KG1 (cell line): ENCODE measurements around the gene GAL3ST1.
A peak's percentile ranks its signal among the peaks of the same experiment; 100 is the strongest.
"Not testable (repeated sequence)": the region's sequence is repeated elsewhere in the genome, so short reads cannot be mapped to it uniquely, and the experiment has no call there.

Experiments used
- DNase-seq: peaks from one replicate; lab custom pipeline; 2025; lab: John Stamatoyannopoulos, UW

GAL3ST1 gene

DNA sequence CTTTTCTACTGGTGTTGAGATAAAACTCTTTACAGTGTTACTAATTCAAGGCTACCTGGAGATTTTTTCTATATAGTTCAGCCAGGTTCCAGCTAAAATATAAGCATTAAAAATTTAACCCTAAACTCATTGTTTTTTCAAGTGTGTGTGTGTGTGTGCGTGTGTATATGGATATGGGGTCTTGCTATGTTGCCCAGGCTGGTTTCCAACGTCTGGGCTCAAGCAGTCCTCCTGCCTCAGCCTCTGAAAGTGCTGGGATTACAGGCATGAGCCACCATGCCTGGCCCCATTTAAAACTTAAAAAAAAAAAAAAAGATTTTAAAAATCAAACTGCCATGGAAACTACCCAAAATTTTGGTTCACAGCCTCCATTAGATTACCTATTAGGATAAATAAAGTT lies 21.7 kb upstream of the GAL3ST1 start:
- no peak for DNase-seq

DNA sequence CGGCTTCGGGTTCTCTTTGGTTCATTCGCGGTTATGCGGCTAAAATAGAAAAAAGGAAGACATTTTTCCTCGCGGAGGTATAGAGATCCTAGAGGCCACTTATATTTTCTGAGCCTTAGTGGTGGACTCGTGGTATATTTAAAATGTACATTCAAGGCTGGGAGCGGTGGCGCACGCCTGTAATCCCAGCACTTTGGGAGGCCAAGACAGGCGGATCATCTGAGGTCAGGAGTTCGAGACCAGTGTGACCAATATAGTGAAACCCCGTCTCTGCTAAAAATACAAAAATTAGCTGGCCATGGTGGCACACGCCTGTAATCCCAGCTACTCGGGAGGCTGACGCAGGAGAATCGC lies 17.9 kb upstream of the GAL3ST1 start:
- DNase-seq: not testable (repeated sequence)

DNA sequence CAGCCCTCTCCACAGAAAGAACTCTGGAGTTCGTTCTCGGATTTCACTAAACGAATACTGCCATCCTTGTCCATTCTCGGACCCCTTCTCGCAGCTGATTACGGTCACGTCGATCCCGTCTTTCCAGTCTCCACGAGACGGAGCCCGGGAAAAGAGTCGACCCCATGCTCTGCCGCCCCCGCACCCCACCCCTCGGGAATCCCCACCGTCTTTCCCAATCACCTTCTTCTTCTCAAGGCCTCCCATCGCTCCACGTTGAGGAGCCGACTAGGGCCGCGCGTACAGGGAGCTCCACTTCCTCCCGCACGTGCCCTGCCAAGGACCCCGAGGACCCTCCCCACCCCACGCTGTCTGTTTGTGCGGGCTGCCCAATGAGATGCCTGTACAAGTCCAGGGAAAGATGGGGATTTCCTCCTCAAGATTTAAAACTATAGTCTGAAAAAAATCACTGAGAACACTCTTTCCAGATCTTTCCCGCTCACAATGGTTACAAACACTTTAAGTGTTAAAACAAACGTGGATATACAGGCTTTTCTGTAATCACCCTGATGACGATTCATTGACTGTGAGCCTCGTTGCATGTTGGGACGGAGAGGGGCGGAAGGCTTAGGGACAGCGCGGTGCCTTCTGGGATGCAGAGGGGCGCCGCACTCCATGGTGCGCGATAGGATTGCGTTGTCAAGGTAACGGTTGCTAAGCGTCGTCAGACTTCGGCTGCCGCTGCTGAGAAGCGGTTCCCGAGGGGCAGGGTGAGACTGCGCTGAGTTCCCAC lies 17.3 kb upstream of the GAL3ST1 start, which contains the start of gene PES1:
Gene PES1 (minus strand): TSS at position 323 of the 772 bp plus-strand sequence. CDS start 77 bp downstream, at position 246.
- DNase-seq: peak; percentile 96

DNA sequence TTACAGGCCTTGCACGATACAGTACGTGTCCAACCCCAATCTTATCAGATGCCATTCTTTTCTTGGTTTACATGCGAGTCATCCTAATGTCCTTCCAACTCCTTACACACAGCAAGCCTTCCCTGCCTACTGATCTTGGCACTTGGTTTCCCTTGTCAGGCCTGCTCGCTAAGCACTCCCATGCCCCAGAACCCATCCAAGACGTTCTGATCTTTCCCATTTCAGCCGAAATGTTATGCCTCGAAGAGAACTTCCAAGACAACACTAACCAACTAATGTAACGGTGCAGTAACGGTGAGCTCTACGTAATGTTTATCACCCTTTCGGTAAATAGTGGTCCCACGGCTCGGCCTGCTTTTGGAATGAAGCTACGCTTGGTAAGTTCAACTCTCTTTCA lies 16.7 kb upstream of the GAL3ST1 start:
- DNase-seq: no peak

DNA sequence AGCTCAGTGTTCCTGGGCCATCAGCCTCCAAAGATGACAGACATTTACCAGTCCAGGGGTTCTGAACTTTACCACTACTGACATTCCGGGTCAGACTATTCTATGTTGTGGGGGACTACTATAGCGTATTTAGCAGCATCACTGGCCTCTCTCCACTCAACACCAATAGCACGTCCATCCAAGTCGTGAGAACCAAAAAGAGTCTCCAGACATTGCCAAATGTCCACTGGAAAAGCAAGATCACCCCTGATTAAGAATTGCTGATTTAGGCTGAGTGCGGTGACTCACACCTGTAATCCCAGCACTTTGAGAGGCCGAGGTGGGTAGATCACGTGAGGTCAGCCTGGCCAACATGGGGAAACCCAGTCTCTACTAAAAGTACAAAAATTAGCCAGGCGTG lies 11.9 kb upstream of the GAL3ST1 start:
- no peak for DNase-seq

DNA sequence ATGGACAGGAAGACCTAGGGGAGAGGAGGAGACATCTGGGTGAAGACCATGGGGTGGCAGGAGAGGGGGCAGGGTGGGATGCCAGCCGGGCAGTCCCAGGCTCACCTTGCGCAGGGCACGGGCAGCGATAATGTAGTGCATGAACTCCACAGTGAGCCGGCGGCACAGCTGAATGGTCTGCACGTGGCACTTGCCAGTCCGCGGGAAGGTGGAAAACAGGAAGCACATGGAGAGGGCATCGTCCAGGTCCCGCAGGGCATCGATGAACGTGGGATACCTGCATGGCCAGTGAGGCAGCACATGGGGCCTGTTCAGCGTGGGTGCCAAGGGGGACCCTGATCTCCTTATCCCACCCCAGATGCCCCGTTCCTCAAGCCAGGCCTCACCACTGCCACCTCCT lies 10.0 kb upstream of the GAL3ST1 start:
- DNase-seq: no peak

DNA sequence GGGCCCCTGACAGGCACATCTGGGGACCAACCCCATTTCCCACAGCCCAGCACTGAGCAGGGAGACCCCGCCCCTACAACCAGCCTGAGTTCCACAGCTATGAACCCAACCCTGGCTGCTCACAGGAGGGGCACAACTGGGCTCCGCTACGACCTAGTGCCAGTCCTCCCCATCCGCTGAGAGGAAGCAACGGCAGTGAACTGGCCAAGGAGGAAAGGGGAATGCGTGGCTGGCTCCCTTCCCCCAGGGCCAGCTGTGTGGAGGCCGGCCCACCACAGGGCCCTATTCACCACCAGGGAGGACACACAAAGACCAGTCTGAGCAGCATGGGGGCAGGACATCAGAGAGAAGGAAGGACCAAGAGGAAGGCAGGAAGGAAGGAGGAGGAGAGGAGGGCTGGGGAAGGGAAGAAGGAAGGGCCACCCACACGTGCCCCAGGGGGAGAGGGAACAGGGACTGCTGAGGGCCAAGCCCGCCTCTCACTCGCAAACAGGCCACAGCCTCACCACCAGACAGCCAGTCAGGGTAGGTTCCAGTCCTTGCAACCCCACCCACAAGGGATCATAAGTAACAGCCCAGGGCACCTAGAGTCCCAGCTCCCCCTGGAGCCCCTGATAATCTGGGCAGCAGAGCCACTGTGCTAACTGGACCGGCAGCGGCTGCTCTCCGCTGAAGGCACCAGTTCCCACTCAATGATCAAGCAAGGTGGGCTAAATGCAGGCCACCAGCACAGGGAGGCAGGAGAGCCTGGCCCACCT lies 8.5 kb upstream of the GAL3ST1 start:
- DNase-seq: no peak

DNA sequence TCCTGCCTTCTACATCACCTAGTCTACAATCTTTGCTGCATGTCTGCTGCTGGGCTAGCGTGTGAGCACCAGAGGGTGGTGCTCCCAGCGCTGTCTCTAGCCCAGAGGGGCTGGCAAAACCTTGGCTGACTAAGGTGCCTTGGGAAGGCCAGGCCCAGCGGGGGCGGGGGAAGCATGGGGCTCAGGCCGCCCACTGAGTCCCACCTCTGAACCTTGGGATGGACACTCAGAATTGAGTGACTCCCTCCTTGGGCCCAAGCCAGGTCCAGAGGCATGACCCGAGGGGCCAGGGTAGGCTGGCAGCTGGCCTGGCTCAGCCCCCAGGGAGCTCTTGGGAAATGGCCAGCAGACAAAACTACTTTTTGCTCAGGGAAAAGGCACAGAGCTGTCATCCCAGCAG lies 7.6 kb upstream of the GAL3ST1 start:
- no peak for DNase-seq

DNA sequence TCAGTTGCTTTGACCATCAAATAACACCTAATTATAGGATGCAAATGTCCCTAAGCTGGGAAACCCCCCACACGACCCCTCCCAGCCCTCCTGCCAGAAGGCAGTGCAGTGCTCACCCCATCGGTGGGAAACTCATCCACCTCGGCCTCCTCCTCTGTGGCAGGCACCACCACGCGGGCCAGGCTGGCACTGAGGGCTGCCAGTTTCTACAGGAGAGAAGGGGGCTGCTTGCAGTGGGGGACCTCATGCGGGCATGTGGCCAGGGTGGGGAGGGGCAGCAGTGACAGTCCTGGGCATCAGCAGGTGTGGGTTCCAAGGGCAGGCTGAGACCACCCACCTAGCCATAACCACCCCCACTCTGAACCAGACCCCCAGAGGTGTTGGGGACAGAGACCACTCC lies 6.4 kb upstream of the GAL3ST1 start:
- DNase-seq: no peak

DNA sequence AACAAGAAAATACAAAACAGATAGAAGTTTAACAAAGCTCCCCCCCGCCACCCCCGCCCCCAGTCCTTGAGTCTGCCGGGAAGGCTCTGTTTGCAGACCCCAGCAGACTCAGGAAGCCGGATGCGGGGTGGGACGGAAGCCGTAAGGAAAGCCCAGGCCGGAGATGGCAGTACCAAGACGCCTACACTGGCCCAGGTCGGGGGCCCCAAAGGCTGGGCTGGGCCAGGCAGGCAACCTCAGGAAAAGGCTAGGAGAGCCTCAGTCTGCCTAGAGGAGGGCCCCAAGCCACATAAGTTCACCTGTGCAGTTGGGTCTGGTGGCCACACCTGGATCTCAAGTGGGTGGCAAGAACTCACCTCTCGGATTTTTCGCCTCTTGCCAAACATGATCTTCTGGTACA lies 4.0 kb upstream of the GAL3ST1 start:
- no peak for DNase-seq

DNA sequence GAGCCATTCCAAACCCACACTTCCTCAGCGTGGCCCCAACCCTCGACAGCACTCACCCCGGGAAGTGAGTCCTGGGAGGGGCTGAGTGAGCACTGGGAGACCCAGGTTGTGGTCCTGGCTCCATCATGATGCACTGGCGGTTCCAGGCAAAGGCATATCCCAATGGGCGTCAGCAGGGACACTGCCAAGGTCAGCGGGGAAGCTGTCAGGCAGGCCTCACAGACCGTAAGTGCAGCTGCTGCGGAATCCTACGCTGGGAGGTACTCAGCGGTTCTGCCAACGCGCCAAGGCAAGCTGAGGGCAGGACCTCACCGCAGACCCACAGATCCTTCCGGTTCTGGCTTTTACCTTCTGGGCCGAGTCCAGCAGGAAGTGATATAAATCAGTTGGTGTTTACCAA lies 1.4 kb upstream of the GAL3ST1 start:
- no peak for DNase-seq

DNA sequence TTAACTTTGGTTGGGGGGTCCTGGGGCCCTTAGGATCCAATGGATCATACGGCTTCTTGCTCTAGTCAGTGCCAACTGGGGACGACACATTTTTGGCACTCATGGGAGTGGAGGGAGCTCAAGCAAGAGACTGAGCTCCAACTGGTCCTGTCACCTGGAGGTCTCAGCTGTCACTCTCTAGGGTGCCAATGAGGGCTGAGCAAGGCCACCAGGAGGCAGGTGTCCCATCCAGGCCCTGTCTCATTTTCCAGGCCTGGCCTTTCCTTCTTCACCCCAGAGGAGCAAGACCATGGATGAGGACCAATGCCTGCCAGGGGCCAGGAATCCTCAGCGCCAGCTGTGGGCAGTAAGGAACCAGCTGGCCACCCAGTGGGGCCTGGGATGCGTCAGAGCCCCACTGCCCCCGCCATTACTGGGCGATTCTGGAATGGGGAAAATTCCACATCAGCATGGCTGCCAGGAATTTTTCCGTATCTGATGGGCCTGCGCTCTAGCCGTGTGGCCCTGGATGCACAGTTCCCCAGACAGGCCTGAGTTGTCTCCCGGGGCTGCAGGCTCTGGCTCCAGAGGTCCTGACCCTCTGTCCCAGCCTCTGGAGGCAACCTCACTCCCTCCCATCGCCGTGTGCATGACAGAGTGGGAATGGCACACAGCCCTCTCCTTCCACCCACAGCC lies 669 bp upstream of the GAL3ST1 start:
- DNase-seq: no peak

DNA sequence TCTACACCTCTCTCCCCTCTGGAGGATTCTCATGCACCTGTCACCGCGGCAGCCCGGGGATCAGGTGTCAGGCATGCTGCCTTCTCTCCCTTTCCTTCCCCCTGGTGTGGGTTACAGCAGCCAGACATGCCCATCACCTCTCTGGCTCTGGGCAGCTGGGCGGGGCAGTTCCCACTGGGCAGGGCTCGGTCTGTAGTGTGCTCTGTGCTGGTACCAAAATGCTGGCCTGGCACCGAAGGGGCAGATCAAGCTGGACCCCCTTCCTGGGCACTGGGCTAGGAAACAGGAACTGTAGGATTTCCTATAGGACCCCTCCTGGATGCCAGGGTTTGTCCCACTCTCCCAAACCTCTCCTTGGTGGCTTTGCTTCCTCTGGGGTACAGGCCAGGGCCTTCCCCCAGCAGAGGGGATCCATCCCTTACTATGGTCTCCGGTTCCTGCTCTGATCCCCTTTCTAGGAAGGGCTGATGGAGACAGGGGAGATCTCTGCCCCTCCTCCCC lies 821 bp downstream of the GAL3ST1 start:
- no peak for DNase-seq

DNA sequence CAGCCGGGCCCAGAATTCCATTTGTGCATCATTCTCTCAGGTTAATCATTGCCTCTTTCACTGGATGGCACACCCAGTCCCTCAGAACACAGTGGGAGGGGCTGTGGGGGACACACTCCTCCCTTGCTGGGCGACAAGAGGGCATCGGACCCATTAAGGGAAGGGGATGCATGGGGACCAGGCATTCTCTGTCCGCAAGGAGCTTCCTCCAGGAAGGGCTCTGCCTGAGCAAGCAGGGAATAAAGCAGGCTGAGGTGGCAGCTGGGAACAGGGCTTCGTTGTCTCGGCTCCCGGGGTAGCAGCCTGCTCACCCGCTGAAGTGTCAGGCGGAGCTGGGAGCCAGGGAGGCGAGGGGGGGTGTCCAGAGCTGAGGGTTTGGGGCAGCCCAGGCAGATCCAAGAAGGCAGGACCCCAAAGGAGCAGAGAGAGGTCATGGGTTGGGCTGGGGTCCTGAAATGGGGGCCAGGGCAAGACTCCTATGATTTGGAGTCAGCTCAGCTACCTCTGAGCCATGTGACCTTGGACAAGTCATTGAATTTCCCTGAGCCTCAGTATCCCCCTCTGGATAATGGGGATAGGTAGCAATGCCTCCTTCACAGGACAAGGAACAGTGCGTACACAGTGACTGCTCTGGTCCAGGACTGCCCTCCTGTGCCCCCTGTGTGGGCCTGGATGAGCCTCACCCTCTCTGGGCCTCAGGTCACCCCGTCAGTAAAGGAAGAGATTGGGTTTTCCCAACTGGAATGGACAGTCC lies 1.4 kb downstream of the GAL3ST1 start:
- no peak for DNase-seq

DNA sequence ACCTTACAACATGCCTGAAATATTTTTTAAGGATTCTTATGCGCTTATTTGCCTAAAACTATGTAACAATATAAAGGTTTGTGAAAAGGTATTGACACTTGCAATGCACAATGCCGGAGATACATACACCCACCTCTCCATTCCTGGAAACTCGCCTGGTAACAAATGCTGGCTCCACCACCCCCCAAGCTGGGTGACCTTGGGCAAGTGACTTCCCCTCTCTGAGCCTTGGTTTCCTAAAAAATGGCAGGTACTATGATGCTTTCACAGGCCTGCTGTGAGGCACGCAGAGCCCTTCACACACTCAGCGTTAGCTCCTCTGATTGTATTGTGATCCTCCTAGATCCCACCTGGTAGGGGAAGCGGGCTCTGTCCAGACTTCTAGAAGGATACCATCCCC lies 2.3 kb downstream of the GAL3ST1 start:
- no peak for DNase-seq

DNA sequence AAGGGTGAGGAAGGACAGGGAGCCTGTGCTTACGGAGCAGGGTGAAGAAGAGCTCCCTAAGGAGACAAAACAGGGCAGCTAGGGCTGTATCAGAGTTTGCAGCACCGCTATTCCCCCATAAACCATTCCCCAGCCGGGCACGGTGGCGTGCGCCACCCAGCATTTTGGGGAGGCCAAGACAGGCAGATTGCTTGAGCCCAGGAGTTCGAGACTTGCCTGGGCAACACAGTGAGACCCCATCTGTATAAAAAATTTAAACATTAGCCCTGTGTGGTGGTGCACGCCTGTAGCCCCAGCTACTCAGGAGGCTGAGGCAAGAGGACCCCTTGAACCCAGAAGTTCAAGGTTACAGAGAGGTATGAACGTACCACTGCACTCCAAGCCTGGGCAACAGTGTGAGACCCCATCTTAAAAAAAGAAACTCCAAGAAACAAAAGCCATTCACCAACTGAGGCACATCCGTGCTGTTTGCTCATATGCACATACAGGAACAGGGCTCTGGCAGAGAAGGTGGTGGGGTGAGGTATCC lies 4.7 kb downstream of the GAL3ST1 start:
- no peak for DNase-seq

DNA sequence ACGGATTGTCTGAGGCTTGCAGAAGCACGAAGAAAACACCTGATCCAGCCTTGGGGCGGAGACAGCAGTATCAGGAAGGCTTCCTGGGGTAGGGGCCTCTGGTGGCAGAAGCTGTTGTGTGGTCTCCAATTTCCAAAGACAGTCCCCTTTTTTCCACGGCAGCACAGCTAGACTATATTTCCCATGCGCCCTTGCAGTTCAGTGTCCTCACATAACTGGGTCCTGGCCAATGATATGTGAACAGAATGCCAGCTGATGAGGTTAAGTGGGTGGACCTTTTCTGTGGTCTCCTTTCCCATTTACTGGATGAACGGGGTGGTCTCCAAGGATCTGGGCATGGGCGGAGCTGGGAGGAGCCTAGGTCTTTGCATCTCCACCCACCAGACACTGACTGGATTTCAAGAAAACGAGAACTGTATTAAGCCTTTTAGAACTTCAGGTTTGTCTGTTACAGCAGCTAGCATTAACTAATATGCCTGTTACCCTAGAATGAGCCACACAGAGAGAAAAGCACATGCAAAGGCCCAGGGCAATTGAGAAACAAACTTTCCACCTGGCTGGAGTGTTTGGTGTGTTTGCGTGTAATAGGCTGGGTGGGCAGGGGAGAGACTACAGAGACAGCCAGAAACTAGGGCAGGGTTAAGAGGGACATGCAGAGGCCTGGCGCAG lies 6.2 kb downstream of the GAL3ST1 start:
- no peak for DNase-seq

DNA sequence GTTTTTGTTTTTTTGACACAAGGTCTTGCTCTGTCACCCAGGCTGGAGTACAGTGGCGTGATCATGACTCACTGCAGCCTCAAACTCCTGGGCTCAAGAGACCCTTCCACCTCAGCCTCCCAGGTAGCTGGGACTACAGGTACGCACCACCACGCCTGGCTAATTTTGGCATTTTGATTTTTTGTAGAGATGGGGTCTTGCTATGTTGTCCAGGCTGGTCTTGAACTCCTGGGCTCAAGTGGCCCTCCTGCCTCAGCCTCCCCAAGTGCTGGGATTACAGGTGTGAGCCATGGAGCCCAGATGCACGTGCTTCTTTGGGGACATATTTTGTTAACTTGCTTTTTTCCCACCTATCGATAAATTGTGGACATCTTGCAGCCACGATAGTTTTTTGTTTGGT lies 7.2 kb downstream of the GAL3ST1 start:
- DNase-seq: not testable (repeated sequence)

DNA sequence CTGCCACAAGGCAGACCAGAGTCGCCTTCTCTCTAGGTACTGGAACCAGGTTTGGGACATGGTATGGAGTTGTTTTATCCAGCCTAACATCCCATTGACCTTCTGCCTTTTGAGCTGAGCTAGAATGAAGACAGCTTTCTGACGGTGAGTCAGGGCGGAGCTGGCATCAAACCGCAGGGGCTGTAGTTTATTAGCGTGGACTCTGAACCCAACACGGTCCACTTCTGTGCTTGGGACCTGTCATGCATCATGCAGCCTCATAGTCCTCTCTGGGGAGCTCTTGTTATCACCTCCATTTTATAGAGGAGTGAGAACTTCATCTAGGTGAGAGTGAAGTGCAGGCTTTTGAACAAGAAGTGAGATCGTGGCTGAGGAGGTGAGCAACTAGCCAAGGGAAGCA lies 8.3 kb downstream of the GAL3ST1 start:
- no peak for DNase-seq

DNA sequence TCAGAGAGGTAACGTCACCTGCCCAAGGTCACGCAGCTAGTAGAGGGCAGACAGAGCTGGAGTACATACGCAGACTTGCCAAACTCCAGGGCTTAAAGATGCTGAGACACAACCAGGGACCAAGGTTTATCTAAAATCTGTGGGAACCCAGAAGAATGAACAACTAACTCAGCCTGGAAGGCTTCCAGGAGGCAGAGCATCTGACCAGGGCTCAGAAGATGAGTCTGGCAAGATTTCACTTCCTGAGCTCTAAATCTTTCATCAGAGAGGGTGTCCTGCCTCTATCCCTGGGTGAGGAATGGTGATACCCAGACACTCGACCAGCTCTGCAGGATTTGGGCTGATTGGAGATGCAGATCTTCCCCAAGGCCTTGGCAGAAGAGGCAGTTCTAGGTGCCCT lies 9.1 kb downstream of the GAL3ST1 start:
- no peak for DNase-seq

DNA sequence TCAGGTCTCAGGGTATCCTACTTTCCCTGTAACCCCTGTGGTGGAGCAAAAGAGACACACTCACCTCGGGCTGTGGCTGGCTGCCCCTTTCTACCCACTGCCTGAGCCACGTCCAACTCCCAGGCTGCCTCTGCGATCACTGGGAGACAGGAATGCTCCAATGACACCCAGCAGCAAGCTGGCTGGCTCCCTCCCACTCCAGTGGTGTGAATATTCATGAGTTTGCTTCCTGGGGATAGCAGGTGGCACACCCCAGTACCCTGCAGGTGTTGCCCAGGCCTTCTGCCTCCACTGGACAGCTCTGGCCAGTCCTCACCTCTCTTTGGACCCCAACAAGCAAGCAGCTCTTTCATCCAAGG lies 9.7 kb downstream of the GAL3ST1 start:
- DNase-seq: no peak
